SU-DHL-6 (cell line): ENCODE results near the gene SCRT2.
"Not testable (repeated sequence)": the region's sequence is repeated elsewhere in the genome, so short reads cannot be mapped to it uniquely, and the experiment has no call there.

Experiments
- H2AFZ ChIP-seq: fragments of 200-600 bp; sonication (generic); 2 replicates; pipeline ENCODE4 v1.6.1; 2014; ENCODE audit warnings: low read depth, mild to moderate bottlenecking, moderate library complexity, mixed read lengths, antibody characterized with exemption, low read length; ENCODE audit not compliant: severe bottlenecking
- H3F3A ChIP-seq: fragments of 200-600 bp; shearing (Covaris generic); 2 replicates; pipeline ENCODE4 v1.6.0; 2016; ENCODE audit warnings: antibody characterized with exemption, mild to moderate bottlenecking; ENCODE audit not compliant: insufficient read depth
- H3K27ac ChIP-seq: fragments of 200-600 bp; sonication (generic); 2 replicates; pipeline ENCODE4 v1.5.1; 2016; ENCODE audit warnings: low read depth, mild to moderate bottlenecking, low read length, moderate library complexity, mixed read lengths
- H3K27me3 ChIP-seq: fragments of 200-600 bp; sonication (generic), shearing (Covaris generic); 2 replicates; pipeline ENCODE4 v1.6.0; 2014; ENCODE audit warnings: mild to moderate bottlenecking, low read length
- H3K36me3 ChIP-seq: fragments of 200-600 bp; sonication (generic); 2 replicates; pipeline ENCODE4 v1.6.1; 2014; ENCODE audit warnings: mild to moderate bottlenecking, low read length, mixed read lengths
- H3K4me2 ChIP-seq: fragments of 300-600, 200-600 bp; shearing (Covaris generic), sonication (generic); 2 replicates; pipeline ENCODE4 v1.6.0; 2014; ENCODE audit warnings: low read length, low read depth, mild to moderate bottlenecking; ENCODE audit not compliant: poor library complexity, severe bottlenecking
- H3K4me3 ChIP-seq: fragments of 200-600 bp; sonication (generic); 2 replicates; pipeline ENCODE4 v1.5.1; 2014; ENCODE audit warnings: antibody characterized with exemption, low read length, mild to moderate bottlenecking, mixed read lengths; ENCODE audit not compliant: insufficient read depth, poor library complexity, severe bottlenecking
- H3K79me2 ChIP-seq: fragments of 200-600 bp; sonication (generic); 2 replicates; pipeline ENCODE4 v1.6.1; 2014; ENCODE audit warnings: mild to moderate bottlenecking, low read length, moderate library complexity; ENCODE audit not compliant: insufficient read depth
- H3K9ac ChIP-seq: fragments of 200-600 bp; sonication (generic); 2 replicates; pipeline ENCODE4 v1.7.0; 2014; ENCODE audit warnings: mild to moderate bottlenecking, low read length
- H3K9me2 ChIP-seq: fragments of 200-600 bp; sonication (generic); replicated peaks from 2 replicates; pipeline ENCODE4 v1.6.1; 2014; ENCODE audit warnings: low read length; ENCODE audit not compliant: insufficient read depth
- H3K9me3 ChIP-seq: fragments of 200-600 bp; sonication (generic); 2 replicates; pipeline ENCODE4 v1.6.1; 2014; ENCODE audit warnings: low read length, mixed read lengths; ENCODE audit not compliant: insufficient read depth
- H4K20me1 ChIP-seq: fragments of 200-600 bp; sonication (generic); 2 replicates; pipeline ENCODE4 v1.6.1; 2014; ENCODE audit warnings: low read depth, mild to moderate bottlenecking, antibody characterized with exemption, low read length, moderate library complexity, mixed read lengths
- EZH2phosphoT487 ChIP-seq: fragments of 200-600 bp; sonication (generic), shearing (Covaris generic); conservative IDR thresholded peaks from 2 replicates; pipeline ENCODE4 v1.6.1; 2018; ENCODE audit warnings: mild to moderate bottlenecking, antibody characterized with exemption, low read length, moderate library complexity, mixed read lengths
- TF ChIP-seq, protein P1 (sequence below): fragments of 200-600 bp; sonication (generic); IDR thresholded peaks from one replicate; pipeline ENCODE4 v1.5.1; 2017; ENCODE audit warnings: antibody characterized with exemption, mild to moderate bottlenecking, low read length, moderate library complexity; ENCODE audit not compliant: insufficient read depth, poor library complexity, severe bottlenecking

Gene SCRT2

GRCh38 chr20:675453-676314, at the start of gene SCRT2:
TSS of gene SCRT2 (minus strand) at chr20:675802. CDS start at chr20:675601, 201 bp downstream.
- Histone ChIP-seq H3K27me3 (no peaks in the 10 kb centered on the region), H3K4me3 (no peak within 1 kb of the TSS), H3K9me3 (no peaks in the 10 kb centered on the region), H3K36me3 (no peaks in the 10 kb centered on the region), H3K27ac (no peak within 1 kb of the TSS), H3K9ac (no peak within 1 kb of the TSS), H2AFZ (no peak within 1 kb of the TSS), H4K20me1 (no peaks in the 10 kb centered on the region), H3K79me2 (no peaks in the 10 kb centered on the region), H3F3A (no peaks in the 10 kb centered on the region), H3K4me2 (no peak within 1 kb of the TSS), H3K9me2 (no peaks in the 10 kb centered on the region)
- TF ChIP-seq EZH2phosphoT487: no peak
- TF ChIP-seq, protein P1, sequence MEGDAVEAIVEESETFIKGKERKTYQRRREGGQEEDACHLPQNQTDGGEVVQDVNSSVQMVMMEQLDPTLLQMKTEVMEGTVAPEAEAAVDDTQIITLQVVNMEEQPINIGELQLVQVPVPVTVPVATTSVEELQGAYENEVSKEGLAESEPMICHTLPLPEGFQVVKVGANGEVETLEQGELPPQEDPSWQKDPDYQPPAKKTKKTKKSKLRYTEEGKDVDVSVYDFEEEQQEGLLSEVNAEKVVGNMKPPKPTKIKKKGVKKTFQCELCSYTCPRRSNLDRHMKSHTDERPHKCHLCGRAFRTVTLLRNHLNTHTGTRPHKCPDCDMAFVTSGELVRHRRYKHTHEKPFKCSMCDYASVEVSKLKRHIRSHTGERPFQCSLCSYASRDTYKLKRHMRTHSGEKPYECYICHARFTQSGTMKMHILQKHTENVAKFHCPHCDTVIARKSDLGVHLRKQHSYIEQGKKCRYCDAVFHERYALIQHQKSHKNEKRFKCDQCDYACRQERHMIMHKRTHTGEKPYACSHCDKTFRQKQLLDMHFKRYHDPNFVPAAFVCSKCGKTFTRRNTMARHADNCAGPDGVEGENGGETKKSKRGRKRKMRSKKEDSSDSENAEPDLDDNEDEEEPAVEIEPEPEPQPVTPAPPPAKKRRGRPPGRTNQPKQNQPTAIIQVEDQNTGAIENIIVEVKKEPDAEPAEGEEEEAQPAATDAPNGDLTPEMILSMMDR: no peak

DNA sequence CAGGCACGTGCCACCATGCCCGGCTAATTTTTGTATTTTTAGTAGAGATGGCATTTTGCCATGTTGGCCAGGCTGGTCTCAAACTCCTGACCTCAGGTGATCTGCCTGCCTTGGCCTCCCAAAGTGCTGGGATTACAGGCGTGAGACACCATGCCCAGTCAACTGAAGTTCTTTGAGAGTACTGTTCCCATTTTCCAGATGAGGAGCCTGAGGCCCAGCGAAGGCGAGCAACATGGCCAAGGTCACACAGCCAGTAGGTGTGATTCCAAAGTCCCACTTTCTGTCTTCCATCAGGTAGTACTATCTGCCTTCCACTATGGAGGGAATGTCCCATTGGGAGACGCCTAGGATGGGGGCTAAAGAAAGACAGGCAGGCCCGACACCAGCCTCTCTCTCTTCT, 49.2 kb upstream of the SCRT2 start:
- H3K9me3 ChIP-seq, H3K36me3 ChIP-seq, H3K9me2 ChIP-seq, H3K79me2 ChIP-seq, H3K9ac ChIP-seq, H3K27me3 ChIP-seq, H2AFZ ChIP-seq, H3K27ac ChIP-seq, H3K4me3 ChIP-seq, H4K20me1 ChIP-seq, H3F3A ChIP-seq, H3K4me2 ChIP-seq: not testable (repeated sequence)

- no peaks in the 10 kb centered on the region for H3F3A ChIP-seq
- H3K9me2 ChIP-seq: no peaks in the 10 kb centered on the region
- no peak overlapping the region for H3K9ac ChIP-seq
- no peak overlapping the region for H3K4me3 ChIP-seq
- H3K4me2 ChIP-seq: no peak overlapping the region
- H3K36me3 ChIP-seq: no peaks in the 10 kb centered on the region
- no peak for TF ChIP-seq EZH2phosphoT487
- TF ChIP-seq, protein P1: no peak
- H3K27ac ChIP-seq: no peak overlapping the region
- H3K27me3 ChIP-seq: no peaks in the 10 kb centered on the region
- no peaks in the 10 kb centered on the region for H4K20me1 ChIP-seq
- no peaks in the 10 kb centered on the region for H3K79me2 ChIP-seq
- H3K9me3 ChIP-seq: no peaks in the 10 kb centered on the region
- H2AFZ ChIP-seq: no peak overlapping the region
Measured at GRCh38 chr20:723756-724155, 48.2 kb upstream of the SCRT2 start.

DNA sequence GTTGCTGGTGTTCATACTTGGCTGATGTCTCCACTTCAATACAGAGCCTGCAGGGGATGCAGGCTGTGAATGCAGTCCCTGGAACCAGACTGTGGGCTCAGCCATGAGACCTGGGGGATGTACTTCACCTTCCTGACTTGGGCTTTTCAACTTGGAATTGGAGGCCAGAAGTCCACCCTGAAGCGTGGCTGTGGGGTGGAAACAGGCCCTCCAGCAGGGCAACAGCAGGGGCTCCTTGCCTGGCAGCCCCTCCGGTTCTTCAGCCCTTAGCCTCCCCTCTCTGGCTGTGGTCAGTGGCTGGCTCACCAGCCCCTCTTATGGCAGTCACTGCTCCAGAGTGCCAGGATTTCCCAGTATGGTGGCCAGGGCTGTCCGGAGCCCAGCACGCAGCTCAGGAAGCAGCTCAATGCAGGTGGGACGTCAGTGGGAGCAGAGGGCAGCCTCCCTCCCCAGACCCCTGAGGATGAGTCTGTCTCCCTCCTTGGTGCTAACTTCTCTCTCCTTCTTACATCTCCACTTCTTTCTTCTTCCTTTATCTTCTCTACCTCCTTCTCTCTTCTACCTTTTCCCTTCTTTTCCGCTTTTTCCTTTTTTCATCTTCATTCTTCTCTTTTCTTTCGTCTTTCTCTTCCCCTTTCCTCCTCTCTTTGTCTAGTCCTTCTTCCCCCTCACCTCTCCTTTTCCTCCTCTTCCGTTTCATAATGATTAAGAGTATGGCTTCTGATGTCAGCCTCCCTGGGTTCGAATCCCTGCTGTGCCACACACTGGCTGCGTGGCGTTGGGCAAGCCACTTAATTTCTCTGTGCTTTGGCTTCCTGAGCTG, 47.4 kb upstream of the SCRT2 start:
- Histone ChIP-seq H3K9me2 (no peaks in the 10 kb centered on the region), H3K27ac (no peak overlapping the region), H3K27me3 (no peaks in the 10 kb centered on the region), H3K79me2 (no peaks in the 10 kb centered on the region), H3K36me3 (no peaks in the 10 kb centered on the region), H4K20me1 (no peaks in the 10 kb centered on the region), H3F3A (no peaks in the 10 kb centered on the region), H3K9me3 (no peaks in the 10 kb centered on the region), H2AFZ (no peak overlapping the region), H3K4me2 (no peak overlapping the region), H3K9ac (no peak overlapping the region), H3K4me3 (no peak overlapping the region)
- no peak for TF ChIP-seq EZH2phosphoT487
- TF ChIP-seq, protein P1: no peak
